Astrocyte of the spinal cord (primary cell): ENCODE data around the gene HOOK1.
"Not testable (repeated sequence)": the region's sequence is repeated elsewhere in the genome, so short reads cannot be mapped to it uniquely, and the experiment has no call there.

Source experiments
- DNase-seq: peaks from one replicate; pipeline ENCODE4 v3.0.0; 2011; ENCODE audit warnings: low read depth, low spot score
- H3K4me3 ChIP-seq: 2 replicates; pipeline ENCODE4 v1.5.1; 2011; ENCODE audit warnings: low read depth, mild to moderate bottlenecking, low read length, moderate library complexity
- CTCF ChIP-seq: IDR thresholded peaks from 2 replicates; pipeline ENCODE4 v1.5.1; 2012; ENCODE audit warnings: low read depth, mild to moderate bottlenecking, low read length, inconsistent platforms
- in situ Hi-C: cut with HindIII; loops from 2 replicates; pipeline ENCODE4 v1.10.0; 2017; ENCODE audit warnings: low sequenced_read_pairs

Gene HOOK1

GRCh38 chr1:59900640-59901039 is 85.9 kb downstream of the HOOK1 start:
- in situ Hi-C loops = no loop called here
- H3K4me3 ChIP-seq = no peak overlapping the region
- TF ChIP-seq CTCF = no peak
- DNase-seq = no peak

GRCh38 chr1:59901770-59902388 is 87.1 kb downstream of the HOOK1 start:
- TF ChIP-seq CTCF = no peak
- in situ Hi-C loops = no loop called here
- no peak overlapping the region for H3K4me3 ChIP-seq
- DNase-seq = no peak

GRCh38 chr1:59903141-59903754 is 88.5 kb downstream of the HOOK1 start:
- in situ Hi-C loops = no loop called here
- no peak overlapping the region for H3K4me3 ChIP-seq
- peak; percentile 6 for DNase-seq
- peak; percentile 62 for TF ChIP-seq CTCF

- no peak for TF ChIP-seq CTCF
- DNase-seq = no peak
- no peak overlapping the region for H3K4me3 ChIP-seq
- in situ Hi-C loops = no loop called here
These were observed 92.2 kb downstream of the HOOK1 start for GRCh38 chr1:59906931-59907330.

- no peak for TF ChIP-seq CTCF
- DNase-seq = no peak
- in situ Hi-C loops = no loop called here
- no peak overlapping the region for H3K4me3 ChIP-seq
These were observed 93.3 kb downstream of the HOOK1 start for GRCh38 chr1:59908084-59908483.

- no peak for TF ChIP-seq CTCF
- no peak overlapping the region for H3K4me3 ChIP-seq
- no peak for DNase-seq
- in situ Hi-C loops = no loop called here
These were observed 93.9 kb downstream of the HOOK1 start for GRCh38 chr1:59908682-59909081.

GRCh38 chr1:59914791-59915286 is 100.1 kb downstream of the HOOK1 start:
- in situ Hi-C loops, DNase-seq, H3K4me3 ChIP-seq: not testable (repeated sequence)
